Effector memory CD4-positive, alpha-beta T cell (primary cell): ENCODE measurements around the gene XRN2.
"Not testable (repeated sequence)": the region's sequence is repeated elsewhere in the genome, so short reads cannot be mapped to it uniquely, and the experiment has no call there.

ENCODE experiments used
- DNase-seq, 3 donors: peaks; one replicate each; pipeline ENCODE4 v3.0.0-alpha.2; 2020
- H3K27ac ChIP-seq: 2 replicates; pipeline ENCODE4 v1.7.0; 2013; ENCODE audit warnings: mild to moderate bottlenecking, low read length, moderate library complexity; ENCODE audit not compliant: insufficient read depth, poor library complexity, severe bottlenecking
- H3K27me3 ChIP-seq: replicated peaks from 2 replicates; pipeline ENCODE4 v1.7.0; 2013; ENCODE audit warnings: mild to moderate bottlenecking, low read length; ENCODE audit not compliant: insufficient read depth, control insufficient read depth, poor library complexity, severe bottlenecking
- H3K36me3 ChIP-seq: 2 replicates; pipeline ENCODE4 v1.7.0; 2013; ENCODE audit warnings: mild to moderate bottlenecking, low read length, moderate library complexity; ENCODE audit not compliant: control insufficient read depth, insufficient read depth
- H3K4me1 ChIP-seq: 2 replicates; pipeline ENCODE4 v1.7.0; 2013; ENCODE audit warnings: low read length, mild to moderate bottlenecking; ENCODE audit not compliant: control insufficient read depth, insufficient read depth, poor library complexity, severe bottlenecking
- H3K4me3 ChIP-seq: 2 replicates; pipeline ENCODE4 v1.7.0; 2013; ENCODE audit warnings: low read length, low read depth, mild to moderate bottlenecking; ENCODE audit not compliant: insufficient read depth, poor library complexity, severe bottlenecking
- H3K9me3 ChIP-seq: 2 replicates; pipeline ENCODE4 v1.7.0; 2013; ENCODE audit warnings: mild to moderate bottlenecking, low read length, moderate library complexity; ENCODE audit not compliant: control insufficient read depth

Gene XRN2

GRCh38 chr20:21364413-21364812 is 61.3 kb downstream of the XRN2 start:
- no peaks in the 10 kb centered on the region for H3K9me3 ChIP-seq
- no peaks in the 10 kb centered on the region for H3K27me3 ChIP-seq
- H3K4me3 ChIP-seq: no peak overlapping the region
- no peak for DNase-seq
- H3K36me3 ChIP-seq: peaks cover 53% of the 10 kb centered on the region
- H3K4me1 ChIP-seq: no peaks in the 10 kb centered on the region
- no peak overlapping the region for H3K27ac ChIP-seq

DNA sequence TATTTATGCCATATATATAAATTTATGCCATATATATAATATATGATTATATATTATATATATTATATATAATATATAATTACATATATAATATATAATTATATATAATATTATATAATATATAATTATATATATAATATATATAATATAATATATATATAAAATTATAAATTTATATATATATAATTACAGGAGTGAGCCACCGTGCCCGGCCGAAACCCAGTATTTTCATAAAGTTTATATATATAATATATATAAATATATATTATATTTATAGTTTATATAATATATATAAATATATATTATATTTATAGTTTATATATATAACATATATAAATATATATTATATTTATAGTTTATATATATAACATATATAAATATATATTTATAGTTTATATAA is 62.6 kb downstream of the XRN2 start:
- H3K4me1 ChIP-seq: no peaks in the 10 kb centered on the region
- H3K9me3 ChIP-seq: no peaks in the 10 kb centered on the region
- H3K27ac ChIP-seq: no peak overlapping the region
- no peaks in the 10 kb centered on the region for H3K27me3 ChIP-seq
- no peak for DNase-seq
- H3K4me3 ChIP-seq: no peak overlapping the region
- peaks cover 45% of the 10 kb centered on the region for H3K36me3 ChIP-seq

DNA sequence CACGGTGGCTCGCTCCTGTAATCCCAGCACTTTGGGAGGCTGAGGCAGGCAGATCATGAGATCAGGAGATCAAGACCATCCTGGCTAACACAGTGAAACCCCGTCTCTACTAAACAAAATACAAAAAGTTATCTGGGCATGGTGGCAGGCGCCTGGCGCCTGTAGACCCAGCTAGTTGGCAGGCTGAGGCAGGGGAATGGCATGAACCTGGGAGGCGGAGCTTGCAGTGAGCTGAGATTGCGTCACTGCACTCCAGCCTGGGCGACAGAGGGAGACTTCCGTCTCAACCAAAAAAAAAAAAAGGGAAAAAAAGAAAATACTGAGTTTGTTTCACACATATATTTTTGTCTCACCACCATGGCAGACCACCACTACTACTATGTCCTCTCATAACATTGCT is 63.1 kb downstream of the XRN2 start:
- H3K4me1 ChIP-seq, DNase-seq, H3K4me3 ChIP-seq, H3K27ac ChIP-seq, H3K9me3 ChIP-seq, H3K27me3 ChIP-seq: not testable (repeated sequence)
- peaks cover 45% of the 10 kb centered on the region for H3K36me3 ChIP-seq

GRCh38 chr20:21368791-21369190 is 65.7 kb downstream of the XRN2 start:
- Histone ChIP-seq H3K4me1 (no peaks in the 10 kb centered on the region), H3K4me3 (no peak overlapping the region), H3K36me3 (peaks cover 31% of the 10 kb centered on the region), H3K9me3 (no peaks in the 10 kb centered on the region), H3K27ac (no peak overlapping the region), H3K27me3 (no peaks in the 10 kb centered on the region)
- DNase-seq: no peak

- no peak overlapping the region for H3K4me3 ChIP-seq
- no peak overlapping the region for H3K27ac ChIP-seq
Measured at GRCh38 chr20:21371193-21371592, 68.1 kb downstream of the XRN2 start.

GRCh38 chr20:21372016-21372415 is 68.9 kb downstream of the XRN2 start:
- DNase-seq: no peak
- Histone ChIP-seq H3K4me1 (no peaks in the 10 kb centered on the region), H3K9me3 (no peaks in the 10 kb centered on the region), H3K36me3 (peaks cover 19% of the 10 kb centered on the region), H3K4me3 (no peak overlapping the region), H3K27me3 (no peaks in the 10 kb centered on the region), H3K27ac (no peak overlapping the region)

More at GRCh38 chr20:21371193-21371592, 68.1 kb downstream of the XRN2 start:
- Histone ChIP-seq H3K27me3 (no peaks in the 10 kb centered on the region), H3K4me1 (no peaks in the 10 kb centered on the region), H3K36me3 (peaks cover 23% of the 10 kb centered on the region), H3K9me3 (no peaks in the 10 kb centered on the region)
- DNase-seq: no peak

DNA sequence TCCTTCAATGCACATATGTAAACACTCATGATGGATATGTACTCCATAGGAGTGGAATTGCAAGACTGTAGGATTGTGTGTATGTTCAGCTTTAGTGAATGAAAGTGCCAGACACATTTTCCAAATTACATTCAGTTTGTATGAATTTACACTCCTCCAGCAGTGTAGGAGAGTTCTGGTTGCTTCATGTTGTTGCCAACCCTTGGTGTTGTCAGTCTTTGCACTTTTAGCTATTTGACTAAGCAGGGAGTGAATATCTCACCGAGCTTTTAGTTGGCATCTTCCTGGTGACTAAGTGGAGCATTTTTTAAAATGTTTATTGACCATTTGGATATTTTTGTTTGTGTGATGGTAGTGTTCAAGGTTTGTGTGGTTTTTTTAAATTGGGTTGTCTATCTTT is 70.3 kb downstream of the XRN2 start:
- H3K4me3 ChIP-seq: no peak overlapping the region
- no peak for DNase-seq
- H3K36me3 ChIP-seq: peaks cover 15% of the 10 kb centered on the region
- no peak overlapping the region for H3K27ac ChIP-seq
- no peaks in the 10 kb centered on the region for H3K9me3 ChIP-seq
- no peaks in the 10 kb centered on the region for H3K27me3 ChIP-seq
- H3K4me1 ChIP-seq: no peaks in the 10 kb centered on the region

GRCh38 chr20:21376626-21377025 is 73.5 kb downstream of the XRN2 start:
- Histone ChIP-seq H3K4me3 (no peak overlapping the region), H3K36me3 (peaks cover 35% of the 10 kb centered on the region), H3K9me3 (no peaks in the 10 kb centered on the region), H3K27me3 (no peaks in the 10 kb centered on the region), H3K4me1 (no peaks in the 10 kb centered on the region), H3K27ac (no peak overlapping the region)
- no peak for DNase-seq

GRCh38 chr20:21377701-21378100 is 74.6 kb downstream of the XRN2 start:
- no peaks in the 10 kb centered on the region for H3K9me3 ChIP-seq
- no peaks in the 10 kb centered on the region for H3K4me1 ChIP-seq
- no peak for DNase-seq
- H3K36me3 ChIP-seq: peaks cover 46% of the 10 kb centered on the region
- H3K27ac ChIP-seq: no peak overlapping the region
- H3K4me3 ChIP-seq: no peak overlapping the region
- H3K27me3 ChIP-seq: no peaks in the 10 kb centered on the region

DNA sequence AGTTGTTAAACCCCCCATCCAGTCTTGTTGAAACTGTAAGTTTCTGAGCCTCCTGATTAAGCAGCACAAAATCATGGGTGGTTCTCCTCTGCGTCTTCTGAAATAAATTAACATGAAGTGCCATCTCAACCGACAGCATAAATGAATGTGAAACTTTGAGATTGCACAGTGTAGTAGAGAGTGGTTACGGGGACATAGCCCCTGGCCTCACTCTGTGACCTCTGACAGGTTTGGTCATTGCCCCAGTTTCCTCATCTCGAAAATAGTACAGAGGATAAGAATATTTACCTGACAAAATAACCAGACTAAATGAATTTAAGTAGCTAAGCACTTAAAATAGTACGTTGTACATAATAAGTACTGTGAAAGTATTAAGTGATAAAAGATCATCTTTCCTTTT is 75.1 kb downstream of the XRN2 start:
- H3K4me1 ChIP-seq: no peaks in the 10 kb centered on the region
- no peaks in the 10 kb centered on the region for H3K27me3 ChIP-seq
- no peak overlapping the region for H3K27ac ChIP-seq
- H3K9me3 ChIP-seq: no peaks in the 10 kb centered on the region
- DNase-seq: no peak
- H3K4me3 ChIP-seq: no peak overlapping the region
- peaks cover 50% of the 10 kb centered on the region for H3K36me3 ChIP-seq

GRCh38 chr20:21380711-21381110 is 77.6 kb downstream of the XRN2 start:
- H3K4me3 ChIP-seq: no peak overlapping the region
- no peak overlapping the region for H3K27ac ChIP-seq
- peaks cover 54% of the 10 kb centered on the region for H3K36me3 ChIP-seq
- H3K4me1 ChIP-seq: no peaks in the 10 kb centered on the region
- DNase-seq: no peak
- no peaks in the 10 kb centered on the region for H3K27me3 ChIP-seq
- H3K9me3 ChIP-seq: no peaks in the 10 kb centered on the region
